HG02610 (cell line): ENCODE measurements around the gene TRAPPC14.
"Not testable (repeated sequence)": the region's sequence is repeated elsewhere in the genome, so short reads cannot be mapped to it uniquely, and the experiment has no call there.

ENCODE experiments used
- ATAC-seq: cut with Tn5 transposase; IDR thresholded peaks from one replicate; pipeline ENCODE4 v1.9.1; 2021; ENCODE audit warnings: mild to moderate bottlenecking, moderate library complexity; ENCODE audit not compliant: unreplicated experiment

TRAPPC14 gene

DNA sequence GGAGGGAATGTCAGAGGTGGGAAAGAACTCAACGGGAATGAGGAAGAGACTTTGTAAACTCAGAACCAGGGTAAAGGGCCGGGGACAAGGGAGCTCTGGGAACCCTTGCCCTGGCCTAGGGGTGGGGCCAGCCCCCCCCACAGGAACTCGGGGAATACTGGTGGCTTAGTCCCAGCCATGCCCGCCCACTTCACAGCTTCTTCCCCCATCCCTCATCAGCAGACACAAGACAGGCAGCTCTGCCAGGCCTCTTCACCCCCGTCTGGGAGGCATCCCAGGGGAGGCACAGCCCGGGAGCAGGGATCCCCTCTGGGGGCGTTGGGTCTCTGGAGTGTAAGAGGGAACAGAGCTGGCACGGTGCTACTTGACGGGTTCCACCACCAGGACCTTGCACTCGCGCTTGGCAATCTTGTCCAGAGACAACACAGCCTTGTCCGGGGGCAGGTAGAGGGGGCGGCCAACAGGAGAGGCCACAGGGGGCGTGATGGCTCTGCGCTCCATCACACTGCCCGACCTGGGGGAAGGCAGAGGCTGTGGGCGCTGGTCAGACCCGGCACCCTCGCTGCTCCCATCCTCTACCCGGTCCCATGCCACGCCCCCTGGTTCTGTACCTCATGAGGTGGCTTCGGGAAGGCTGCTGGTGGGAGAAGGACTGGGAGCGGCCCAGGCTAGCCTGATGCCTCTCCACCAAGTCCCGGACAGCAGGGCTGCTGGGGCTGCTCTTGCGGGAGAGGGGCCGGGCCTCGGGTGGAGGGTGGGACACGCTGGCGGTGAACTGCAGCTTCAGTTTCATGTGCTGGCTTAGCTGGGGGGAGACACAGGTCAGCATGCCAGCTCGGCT is 3.7 kb downstream of the TRAPPC14 start:
- no peak for ATAC-seq

- ATAC-seq, result no peak
These were observed 4.6 kb downstream of the TRAPPC14 start for GRCh38 chr7:100153708-100154535.

GRCh38 chr7:100152937-100153666 is 5.4 kb downstream of the TRAPPC14 start:
- ATAC-seq, result no peak

DNA sequence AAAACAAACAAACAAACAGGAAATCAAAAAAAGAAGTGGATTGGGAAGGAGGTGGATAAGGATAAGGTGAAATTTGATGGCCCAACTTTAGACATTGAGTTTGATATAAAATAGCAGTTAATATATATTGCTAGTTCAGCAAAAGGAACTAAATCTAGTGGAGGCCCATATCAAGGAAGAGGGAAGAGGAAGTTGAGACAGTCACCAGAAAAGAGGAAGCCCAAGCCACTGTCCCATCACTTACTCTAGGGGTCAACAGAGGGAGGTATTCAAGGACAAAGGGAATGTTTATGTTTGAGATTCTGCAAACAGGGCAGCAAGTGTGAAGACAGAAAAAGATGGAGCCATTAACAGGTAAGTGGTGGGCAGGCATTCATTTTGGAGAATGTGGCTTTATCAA is 6.1 kb downstream of the TRAPPC14 start:
- no peak for ATAC-seq

DNA sequence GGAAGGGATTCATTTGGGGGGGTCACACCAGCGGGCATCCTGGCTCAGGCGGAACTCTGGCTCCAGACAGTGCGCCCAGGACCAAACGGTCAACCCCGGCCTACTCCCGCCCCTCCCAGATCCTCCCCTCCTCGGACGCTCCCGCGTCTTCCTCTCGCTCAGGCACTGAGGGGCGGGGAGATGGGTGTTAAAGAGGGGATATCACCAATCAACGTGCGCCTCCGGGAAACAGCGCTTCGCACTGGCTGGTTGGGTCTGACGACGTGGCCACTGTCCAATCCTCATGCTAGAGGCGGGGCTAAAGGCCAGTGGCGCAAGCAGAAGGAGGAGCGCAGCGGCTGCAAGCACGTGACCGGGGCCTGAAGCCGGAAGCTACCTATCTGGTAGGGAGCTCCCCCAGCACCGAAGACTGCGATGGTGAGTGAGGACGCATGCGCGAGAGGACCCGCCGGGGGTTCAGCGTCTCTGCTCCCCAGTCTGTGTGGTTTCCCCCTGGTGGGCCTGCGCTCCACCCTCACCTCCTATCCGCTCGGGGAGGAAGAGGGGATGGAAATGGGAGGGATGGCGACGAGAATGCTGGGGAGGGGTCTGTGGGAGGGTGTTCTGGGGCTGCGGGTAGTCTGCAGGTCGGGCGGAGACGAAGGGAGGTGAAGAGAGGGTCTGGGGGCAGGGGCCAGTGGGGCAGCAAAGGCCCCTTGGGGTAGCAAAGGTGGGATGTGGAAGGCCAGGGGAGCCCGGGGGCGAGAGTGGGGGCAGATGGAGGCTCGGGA is 9.8 kb downstream of the TRAPPC14 start, which contains the start of gene LAMTOR4:
TSS of gene LAMTOR4 (plus strand) at position 360 of the 770 bp plus-strand sequence. CDS start at position 415, 55 bp downstream.
- ATAC-seq, result peak; percentile 97

- no peak for ATAC-seq
These were observed 10.3 kb downstream of the TRAPPC14 start for GRCh38 chr7:100148225-100148558.

DNA sequence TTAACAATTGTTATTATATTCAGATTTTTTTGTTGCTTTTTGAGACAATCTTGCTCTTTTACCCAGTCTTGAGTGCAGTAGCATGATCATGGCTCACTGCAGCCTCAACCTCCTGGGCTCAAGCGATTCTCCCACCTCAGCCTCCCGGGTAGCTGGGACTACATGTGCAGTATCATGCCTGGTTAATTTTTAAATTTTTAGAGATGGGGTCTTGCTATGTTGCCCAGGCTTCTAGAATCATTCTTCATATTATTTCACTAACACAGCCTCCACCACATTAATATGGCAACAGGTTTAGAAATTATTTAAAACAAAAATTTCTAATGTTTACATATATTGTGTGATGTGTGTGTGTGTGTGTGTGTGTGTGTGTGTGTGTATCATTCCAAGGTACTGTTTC is 11.2 kb downstream of the TRAPPC14 start:
- no peak for ATAC-seq

- ATAC-seq, result not testable (repeated sequence)
These were observed 12.2 kb downstream of the TRAPPC14 start for GRCh38 chr7:100146350-100146749.

GRCh38 chr7:100142461-100142860 is 16.1 kb downstream of the TRAPPC14 start:
- no peak for ATAC-seq

- no peak for ATAC-seq
These were observed 17.0 kb downstream of the TRAPPC14 start for GRCh38 chr7:100141555-100141949.

- no peak for ATAC-seq
These were observed 20.4 kb downstream of the TRAPPC14 start for GRCh38 chr7:100137851-100138760.

DNA sequence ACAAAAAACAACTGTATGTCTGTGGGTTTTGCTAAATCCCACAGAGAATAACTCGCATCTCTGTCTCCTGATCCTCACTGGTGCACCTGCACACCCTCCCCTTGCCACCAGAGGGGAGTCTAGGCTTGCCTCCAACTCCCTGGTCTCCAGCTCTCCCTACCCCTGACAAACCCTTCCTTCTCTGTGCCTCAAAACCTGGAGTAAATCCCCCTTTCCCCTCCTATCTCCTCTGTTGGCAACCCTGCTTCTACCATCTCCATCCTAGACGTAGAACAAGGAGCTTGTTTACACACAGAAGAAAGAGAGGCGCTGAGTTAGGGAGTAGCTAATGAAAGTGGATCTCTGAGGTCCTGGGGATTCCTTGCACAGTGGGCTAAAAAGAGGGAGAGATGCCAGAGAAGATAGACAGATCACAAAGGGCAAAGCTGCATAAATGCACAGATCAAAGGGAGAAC is 25.8 kb downstream of the TRAPPC14 start:
- ATAC-seq, result peak; percentile 73

DNA sequence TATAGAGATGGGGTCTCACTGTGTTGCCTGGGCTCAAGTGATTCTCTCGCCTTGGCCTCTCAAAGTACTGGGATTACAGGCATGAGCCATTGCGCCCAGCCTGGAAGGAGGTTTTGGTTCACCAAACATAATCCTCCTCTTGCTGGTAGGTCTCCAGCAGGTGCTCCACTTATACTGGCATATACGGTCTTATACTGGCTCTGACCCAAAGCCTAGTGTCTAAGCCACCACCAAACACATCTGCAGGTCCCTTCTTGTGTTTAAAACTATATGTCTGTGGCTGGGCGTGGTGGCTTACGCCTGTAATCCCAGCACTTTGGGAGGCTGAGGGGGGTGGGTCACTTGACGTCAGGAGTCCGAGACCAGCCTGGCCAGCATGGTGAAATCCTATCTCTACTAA is 26.4 kb downstream of the TRAPPC14 start:
- no peak for ATAC-seq

DNA sequence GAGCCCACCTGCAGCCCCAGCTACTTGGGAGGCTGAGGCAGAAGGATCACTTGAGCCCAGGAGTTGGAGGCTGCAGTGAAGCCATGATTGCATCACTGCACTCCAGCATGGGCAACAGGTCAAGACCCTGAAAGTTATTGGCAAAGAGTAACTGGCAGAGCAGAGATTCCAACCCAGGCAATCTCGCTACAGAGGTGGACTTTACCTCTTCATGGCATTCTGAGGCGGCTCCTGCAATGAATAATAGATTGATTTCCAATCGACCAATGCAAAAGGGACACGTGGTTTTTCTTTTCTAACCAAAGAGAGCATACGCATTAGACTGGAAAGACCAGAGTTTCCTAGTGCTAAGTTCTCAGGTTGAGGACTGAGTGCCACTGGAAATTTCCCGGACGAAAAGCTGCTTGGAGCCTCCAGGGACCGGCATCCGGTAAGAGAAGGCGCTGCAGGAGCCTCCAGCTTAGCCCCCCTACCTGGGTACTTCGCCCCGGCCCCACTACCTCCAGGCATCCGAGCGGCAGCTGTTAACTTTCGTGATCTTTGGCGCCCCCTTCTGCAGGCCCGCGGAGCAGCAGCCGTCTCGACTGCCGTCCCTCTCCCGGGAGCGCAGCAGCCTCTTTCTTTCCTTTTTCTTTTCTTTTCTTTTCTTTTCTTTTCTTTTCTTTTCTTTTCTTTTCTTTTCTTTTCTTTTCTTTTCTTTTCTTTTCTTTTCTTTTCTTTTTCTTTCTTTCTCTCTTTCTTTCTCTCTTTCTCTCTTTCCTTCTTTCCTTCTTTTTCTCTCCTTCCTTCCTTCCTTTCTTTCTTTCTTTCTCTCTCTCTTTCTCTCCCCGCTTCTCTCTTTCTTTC is 27.7 kb downstream of the TRAPPC14 start:
- ATAC-seq, result no peak

GRCh38 chr7:100130220-100130607 is 28.3 kb downstream of the TRAPPC14 start:
- not testable (repeated sequence) for ATAC-seq

DNA sequence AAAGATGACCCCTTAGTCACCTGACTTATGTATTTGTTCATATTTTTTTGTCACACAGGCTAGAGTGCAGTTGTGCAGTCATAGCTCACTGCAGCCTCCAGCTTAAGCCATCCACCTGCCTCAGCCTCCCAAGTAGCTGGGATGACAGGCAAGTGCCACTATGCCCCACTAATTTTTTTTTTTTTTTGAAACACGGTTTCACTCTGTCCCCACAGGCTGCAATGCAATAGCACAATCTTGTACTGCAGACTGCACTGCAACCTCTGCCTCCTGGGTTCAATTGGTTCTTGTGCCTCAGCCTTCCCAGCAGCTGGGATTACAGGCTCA is 29.9 kb downstream of the TRAPPC14 start:
- no peak for ATAC-seq

GRCh38 chr7:100127866-100128636 is 30.5 kb downstream of the TRAPPC14 start:
- ATAC-seq, result no peak
